HG02970 (cell line): ENCODE data around the gene PRKG1.
A peak's percentile ranks its signal among the peaks of the same experiment; 100 is the strongest.
"Not testable (repeated sequence)": the region's sequence is repeated elsewhere in the genome, so short reads cannot be mapped to it uniquely, and the experiment has no call there.

Experiments
- ATAC-seq: cut with Tn5 transposase; IDR thresholded peaks from one replicate; pipeline ENCODE4 v1.9.1; 2021; ENCODE audit warnings: mild to moderate bottlenecking, moderate library complexity, moderate number of reproducible peaks; ENCODE audit not compliant: unreplicated experiment, low FRiP score

The PRKG1 gene

GRCh38 chr10:51708609-51709008 is 634.3 kb downstream of the PRKG1 start:
- no peak for ATAC-seq

GRCh38 chr10:51709324-51709972 is 635.2 kb downstream of the PRKG1 start:
- ATAC-seq: no peak

- ATAC-seq: no peak
Measured at GRCh38 chr10:51711519-51711891, 637.2 kb downstream of the PRKG1 start.

GRCh38 chr10:51716981-51717380 is 642.7 kb downstream of the PRKG1 start:
- ATAC-seq: no peak

GRCh38 chr10:51718804-51719291 is 644.6 kb downstream of the PRKG1 start:
- ATAC-seq: no peak

- ATAC-seq: no peak
Measured at GRCh38 chr10:51724038-51724437, 649.8 kb downstream of the PRKG1 start.

GRCh38 chr10:51729822-51730555 is 655.7 kb downstream of the PRKG1 start:
- no peak for ATAC-seq

GRCh38 chr10:51733057-51733456 is 658.8 kb downstream of the PRKG1 start:
- no peak for ATAC-seq

GRCh38 chr10:51743146-51743545 is 668.9 kb downstream of the PRKG1 start:
- peak; percentile 88 for ATAC-seq

- ATAC-seq: no peak
Measured at GRCh38 chr10:51744235-51745000, 670.1 kb downstream of the PRKG1 start.

GRCh38 chr10:51745397-51745796 is 671.1 kb downstream of the PRKG1 start:
- ATAC-seq: no peak

GRCh38 chr10:51747216-51747615 is 672.9 kb downstream of the PRKG1 start:
- ATAC-seq: no peak

- no peak for ATAC-seq
Measured at GRCh38 chr10:51748959-51749358, 674.7 kb downstream of the PRKG1 start.

GRCh38 chr10:51758366-51758765 is 684.1 kb downstream of the PRKG1 start:
- ATAC-seq: no peak

- not testable (repeated sequence) for ATAC-seq
Measured at GRCh38 chr10:51758838-51759237, 684.6 kb downstream of the PRKG1 start.

- no peak for ATAC-seq
Measured at GRCh38 chr10:51759896-51760534, 685.7 kb downstream of the PRKG1 start.

- no peak for ATAC-seq
Measured at GRCh38 chr10:51760864-51761640, 686.8 kb downstream of the PRKG1 start.

GRCh38 chr10:51763746-51764145 is 689.5 kb downstream of the PRKG1 start:
- ATAC-seq: no peak

GRCh38 chr10:51765284-51765971 is 691.1 kb downstream of the PRKG1 start:
- no peak for ATAC-seq
